ENCODE data around the gene P3H4.

- TF ChIP-seq YY1 (IDR thresholded peaks at IDR 0.05; ENCODE audit: insufficient read depth, insufficient read length) (no peak), SUZ12 (IDR thresholded peaks at IDR 0.05; ENCODE audit: extremely low read depth, insufficient read depth, insufficient read length) (no peak)
These were observed 26.5 kb downstream of the P3H4 start for GRCh38 chr17:41785091-41785858.

All from NT2/D1 (cell line).